Endothelial cell of umbilical vein (primary cell): Measurements from ENCODE around the gene PHF12.

ENCODE experiments used
- EZH2 ChIP-seq: IDR thresholded peaks from 2 replicates; pipeline ENCODE4 v1.6.1; 2012; ENCODE audit warnings: borderline replicate concordance, low read depth, mild to moderate bottlenecking, moderate library complexity, low read length, inconsistent platforms; ENCODE audit not compliant: severe bottlenecking
- FOS ChIP-seq: IDR thresholded peaks from 2 replicates; pipeline ENCODE4 v1.6.1; 2011; ENCODE audit warnings: mild to moderate bottlenecking, low read length, moderate library complexity, borderline replicate concordance; ENCODE audit not compliant: insufficient read depth
- GATA2 ChIP-seq: IDR thresholded peaks from 2 replicates; pipeline ENCODE4 v1.7.0; 2011; ENCODE audit warnings: low read depth, mild to moderate bottlenecking, moderate library complexity, mixed read lengths, low read length; ENCODE audit not compliant: insufficient read length, insufficient read depth
- JUN ChIP-seq: IDR thresholded peaks from 2 replicates; pipeline ENCODE4 v1.6.1; 2011; ENCODE audit warnings: borderline replicate concordance, low read depth; ENCODE audit not compliant: insufficient read length, insufficient read depth
- MYC ChIP-seq: IDR thresholded peaks from one replicate; pipeline ENCODE4 v1.6.1; 2011; ENCODE audit warnings: mild to moderate bottlenecking, low read depth, low read length
- POLR2A ChIP-seq: IDR thresholded peaks from 2 replicates; pipeline ENCODE4 v1.6.1; 2012; ENCODE audit warnings: low read depth, mild to moderate bottlenecking, control low read depth, low read length
- POLR2AphosphoS5 ChIP-seq: IDR thresholded peaks from 2 replicates; pipeline ENCODE4 v1.6.1; 2012; ENCODE audit warnings: low read depth, mild to moderate bottlenecking, control low read depth, low read length, moderate library complexity; ENCODE audit not compliant: insufficient read depth
- TF ChIP-seq, protein P1 (sequence below), 2 donors: IDR thresholded peaks; 1 replicate in 1 of 2; 2 replicates in 1 of 2; pipeline ENCODE4 v1.5.1; 2011; ENCODE audit warnings: low read length in 2 of 2, mild to moderate bottlenecking in 2 of 2, moderate library complexity in 2 of 2, control low read depth in 1 of 2, inconsistent platforms in 1 of 2, low read depth in 1 of 2; ENCODE audit not compliant: insufficient read depth in 1 of 2; ENCODE audit errors: extremely low read depth in 1 of 2
- TF ChIP-seq, protein P2 (sequence below): IDR thresholded peaks from 2 replicates; pipeline ENCODE4 v1.6.1; 2011; ENCODE audit not compliant: insufficient read depth, insufficient read length

DNA sequence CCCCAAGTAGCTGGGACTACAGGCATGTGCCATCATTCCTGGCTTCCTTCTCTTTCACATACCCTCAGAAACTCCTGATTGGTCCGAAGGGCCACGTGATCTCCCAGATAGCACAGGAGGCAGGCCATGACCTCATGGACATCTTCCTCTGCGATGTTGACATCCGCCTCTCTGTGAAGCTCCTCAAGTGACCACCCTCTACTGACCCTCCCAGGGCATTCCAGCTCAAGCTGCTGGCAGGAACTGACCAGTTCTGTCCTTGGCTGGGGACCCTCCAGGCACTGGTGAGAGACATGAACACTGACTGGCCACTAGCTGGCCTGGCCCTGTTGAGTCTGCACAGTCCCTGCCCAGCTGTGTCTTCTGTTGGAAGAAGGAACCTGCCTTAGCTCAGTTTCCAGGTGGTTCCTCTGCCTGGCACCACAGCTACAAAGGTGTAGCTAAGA is 90.9 kb downstream of the PHF12 start:
- TF ChIP-seq POLR2AphosphoS5 (no peak), POLR2A (no peak), EZH2 (no peak), FOS (no peak), MYC (no peak), JUN (no peak), GATA2 (no peak)
- TF ChIP-seq, protein P1, sequence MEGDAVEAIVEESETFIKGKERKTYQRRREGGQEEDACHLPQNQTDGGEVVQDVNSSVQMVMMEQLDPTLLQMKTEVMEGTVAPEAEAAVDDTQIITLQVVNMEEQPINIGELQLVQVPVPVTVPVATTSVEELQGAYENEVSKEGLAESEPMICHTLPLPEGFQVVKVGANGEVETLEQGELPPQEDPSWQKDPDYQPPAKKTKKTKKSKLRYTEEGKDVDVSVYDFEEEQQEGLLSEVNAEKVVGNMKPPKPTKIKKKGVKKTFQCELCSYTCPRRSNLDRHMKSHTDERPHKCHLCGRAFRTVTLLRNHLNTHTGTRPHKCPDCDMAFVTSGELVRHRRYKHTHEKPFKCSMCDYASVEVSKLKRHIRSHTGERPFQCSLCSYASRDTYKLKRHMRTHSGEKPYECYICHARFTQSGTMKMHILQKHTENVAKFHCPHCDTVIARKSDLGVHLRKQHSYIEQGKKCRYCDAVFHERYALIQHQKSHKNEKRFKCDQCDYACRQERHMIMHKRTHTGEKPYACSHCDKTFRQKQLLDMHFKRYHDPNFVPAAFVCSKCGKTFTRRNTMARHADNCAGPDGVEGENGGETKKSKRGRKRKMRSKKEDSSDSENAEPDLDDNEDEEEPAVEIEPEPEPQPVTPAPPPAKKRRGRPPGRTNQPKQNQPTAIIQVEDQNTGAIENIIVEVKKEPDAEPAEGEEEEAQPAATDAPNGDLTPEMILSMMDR (IDR thresholded peaks at IDR 0.05; ENCODE audit: extremely low read depth in 1 of 2, insufficient read depth in 1 of 2, low read depth in 1 of 2, low read length in 2 of 2), result no peak
- TF ChIP-seq, protein P2, sequence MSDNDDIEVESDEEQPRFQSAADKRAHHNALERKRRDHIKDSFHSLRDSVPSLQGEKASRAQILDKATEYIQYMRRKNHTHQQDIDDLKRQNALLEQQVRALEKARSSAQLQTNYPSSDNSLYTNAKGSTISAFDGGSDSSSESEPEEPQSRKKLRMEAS, result no peak
